ES-I3 (cell line): ENCODE measurements around the gene AP2A2.

Experiments used
- H3K36me3 ChIP-seq: 2 replicates; pipeline ENCODE4 v1.6.1; 2013; ENCODE audit warnings: mild to moderate bottlenecking, low read length, control low read depth, moderate library complexity; ENCODE audit not compliant: insufficient read depth
- H3K4me1 ChIP-seq: 2 replicates; pipeline ENCODE4 v1.6.1; 2013; ENCODE audit warnings: mild to moderate bottlenecking, control low read depth, low read length; ENCODE audit not compliant: insufficient read depth
- H3K9ac ChIP-seq: 2 replicates; pipeline ENCODE4 v1.6.1; 2013; ENCODE audit warnings: low read depth, mild to moderate bottlenecking, low read length, moderate library complexity
- H3K9me3 ChIP-seq: 2 replicates; pipeline ENCODE4 v1.6.1; 2013; ENCODE audit warnings: mild to moderate bottlenecking, low read length, moderate library complexity; ENCODE audit not compliant: control insufficient read depth, insufficient read depth

Gene AP2A2

GRCh38 chr11:1043563-1044096 lies 118.0 kb downstream of the AP2A2 start:
- Histone ChIP-seq H3K36me3 (no peaks in the 10 kb centered on the region), H3K9me3 (no peaks in the 10 kb centered on the region), H3K9ac (no peak overlapping the region), H3K4me1 (no peaks in the 10 kb centered on the region)

GRCh38 chr11:1044160-1044559 lies 118.5 kb downstream of the AP2A2 start:
- H3K9ac ChIP-seq: no peak overlapping the region
- H3K9me3 ChIP-seq: no peaks in the 10 kb centered on the region
- no peaks in the 10 kb centered on the region for H3K4me1 ChIP-seq
- H3K36me3 ChIP-seq: no peaks in the 10 kb centered on the region

- Histone ChIP-seq H3K36me3 (no peaks in the 10 kb centered on the region), H3K9me3 (no peaks in the 10 kb centered on the region), H3K4me1 (no peaks in the 10 kb centered on the region), H3K9ac (no peak overlapping the region)
These were observed 122.0 kb downstream of the AP2A2 start for GRCh38 chr11:1047595-1048156.

- Histone ChIP-seq H3K9ac (no peak overlapping the region), H3K9me3 (no peaks in the 10 kb centered on the region), H3K36me3 (no peaks in the 10 kb centered on the region), H3K4me1 (no peaks in the 10 kb centered on the region)
These were observed 122.9 kb downstream of the AP2A2 start for GRCh38 chr11:1048375-1049070.

- Histone ChIP-seq H3K4me1 (no peaks in the 10 kb centered on the region), H3K9me3 (no peaks in the 10 kb centered on the region), H3K36me3 (no peaks in the 10 kb centered on the region), H3K9ac (no peak overlapping the region)
These were observed 123.4 kb downstream of the AP2A2 start for GRCh38 chr11:1049071-1049405.

GRCh38 chr11:1049431-1049891 lies 123.8 kb downstream of the AP2A2 start:
- no peaks in the 10 kb centered on the region for H3K36me3 ChIP-seq
- no peaks in the 10 kb centered on the region for H3K9me3 ChIP-seq
- H3K4me1 ChIP-seq: no peaks in the 10 kb centered on the region
- H3K9ac ChIP-seq: no peak overlapping the region

GRCh38 chr11:1049911-1050580 lies 124.4 kb downstream of the AP2A2 start:
- H3K36me3 ChIP-seq: no peaks in the 10 kb centered on the region
- H3K4me1 ChIP-seq: no peaks in the 10 kb centered on the region

GRCh38 chr11:1050581-1051355 lies 125.1 kb downstream of the AP2A2 start:
- H3K9ac ChIP-seq: no peak overlapping the region
- H3K4me1 ChIP-seq: no peaks in the 10 kb centered on the region

More at GRCh38 chr11:1049911-1050580, 124.4 kb downstream of the AP2A2 start:
- Histone ChIP-seq H3K9ac (no peak overlapping the region), H3K9me3 (no peaks in the 10 kb centered on the region)

GRCh38 chr11:1051356-1052132 lies 125.9 kb downstream of the AP2A2 start:
- H3K4me1 ChIP-seq: no peaks in the 10 kb centered on the region
- no peaks in the 10 kb centered on the region for H3K9me3 ChIP-seq
- H3K9ac ChIP-seq: no peak overlapping the region
- no peaks in the 10 kb centered on the region for H3K36me3 ChIP-seq

More at GRCh38 chr11:1050581-1051355, 125.1 kb downstream of the AP2A2 start:
- H3K9me3 ChIP-seq: no peaks in the 10 kb centered on the region
- no peaks in the 10 kb centered on the region for H3K36me3 ChIP-seq

- no peaks in the 10 kb centered on the region for H3K9me3 ChIP-seq
These were observed 126.7 kb downstream of the AP2A2 start for GRCh38 chr11:1052133-1053011.

GRCh38 chr11:1053121-1053901 lies 127.6 kb downstream of the AP2A2 start:
- Histone ChIP-seq H3K9ac (no peak overlapping the region), H3K36me3 (no peaks in the 10 kb centered on the region), H3K4me1 (no peaks in the 10 kb centered on the region), H3K9me3 (no peaks in the 10 kb centered on the region)

More at GRCh38 chr11:1052133-1053011, 126.7 kb downstream of the AP2A2 start:
- no peaks in the 10 kb centered on the region for H3K36me3 ChIP-seq
- H3K4me1 ChIP-seq: no peaks in the 10 kb centered on the region
- H3K9ac ChIP-seq: no peak overlapping the region
